ENCODE results near the gene SLC39A7.

DNA sequence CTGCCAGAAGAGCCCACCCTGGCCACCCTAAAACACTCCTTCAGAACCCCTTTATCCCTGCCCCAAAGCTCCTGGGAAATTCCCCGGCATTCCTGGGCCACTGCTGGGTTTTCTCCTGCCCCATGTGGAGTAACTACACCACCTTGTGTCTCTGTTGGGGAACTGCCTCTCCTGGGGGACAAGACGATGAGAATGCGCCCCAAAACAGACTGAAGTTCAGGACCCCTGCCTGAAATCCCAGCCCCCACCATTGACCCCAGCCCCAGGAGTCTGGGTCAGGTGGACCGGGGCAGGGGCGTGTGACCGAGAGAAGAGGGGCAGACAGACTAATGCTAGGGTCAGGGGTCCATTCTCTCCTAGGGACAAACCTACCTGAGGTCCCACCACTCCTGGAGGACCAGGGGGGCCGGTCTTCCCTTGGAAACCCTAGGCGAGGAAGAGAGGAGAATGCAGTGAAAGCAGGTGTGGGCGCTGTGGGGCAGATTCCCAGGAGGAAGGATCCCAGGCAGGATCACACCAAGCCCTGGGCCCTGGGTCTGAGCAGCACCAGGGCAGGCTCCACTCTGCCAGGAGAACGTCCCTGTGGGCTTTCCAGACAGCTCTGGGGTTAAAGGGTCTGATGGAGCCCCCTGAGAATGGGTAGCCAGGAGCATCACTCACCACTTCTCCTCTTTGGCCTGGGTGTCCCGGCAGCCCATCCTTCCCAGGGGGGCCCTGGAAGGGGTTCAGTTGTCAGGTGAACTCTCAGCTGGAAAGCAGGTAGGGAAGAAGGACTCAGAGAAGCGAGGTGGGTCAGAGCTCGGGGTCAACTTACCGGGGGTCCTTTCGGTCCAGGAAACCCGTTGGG lies 27.8 kb upstream of the SLC39A7 start:
- TF ChIP-seq ZNF121 (CRISPR knock-in tag; IDR thresholded peaks at IDR 0.05) = no peak
- TF ChIP-seq REXO4 (CRISPR knock-in tag; IDR thresholded peaks at IDR 0.05; ENCODE audit: borderline replicate concordance) = no peak
- no peak for TF ChIP-seq FOXA1 (IDR thresholded peaks at IDR 0.05)
- no peak for TF ChIP-seq FOXA1 (CRISPR knock-in tag; IDR thresholded peaks at IDR 0.05)
- no peak for TF ChIP-seq FOXK1 (CRISPR knock-in tag; IDR thresholded peaks at IDR 0.05; ENCODE audit: borderline replicate concordance, low read depth)
- TF ChIP-seq XBP1 (CRISPR knock-in tag; IDR thresholded peaks at IDR 0.05) = no peak
- TF ChIP-seq NFYC (CRISPR knock-in tag; IDR thresholded peaks at IDR 0.05) = no peak
- TF ChIP-seq, protein P1, sequence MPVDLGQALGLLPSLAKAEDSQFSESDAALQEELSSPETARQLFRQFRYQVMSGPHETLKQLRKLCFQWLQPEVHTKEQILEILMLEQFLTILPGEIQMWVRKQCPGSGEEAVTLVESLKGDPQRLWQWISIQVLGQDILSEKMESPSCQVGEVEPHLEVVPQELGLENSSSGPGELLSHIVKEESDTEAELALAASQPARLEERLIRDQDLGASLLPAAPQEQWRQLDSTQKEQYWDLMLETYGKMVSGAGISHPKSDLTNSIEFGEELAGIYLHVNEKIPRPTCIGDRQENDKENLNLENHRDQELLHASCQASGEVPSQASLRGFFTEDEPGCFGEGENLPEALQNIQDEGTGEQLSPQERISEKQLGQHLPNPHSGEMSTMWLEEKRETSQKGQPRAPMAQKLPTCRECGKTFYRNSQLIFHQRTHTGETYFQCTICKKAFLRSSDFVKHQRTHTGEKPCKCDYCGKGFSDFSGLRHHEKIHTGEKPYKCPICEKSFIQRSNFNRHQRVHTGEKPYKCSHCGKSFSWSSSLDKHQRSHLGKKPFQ (CRISPR knock-in tag; IDR thresholded peaks at IDR 0.05; ENCODE audit: insufficient replicate concordance) = peak; percentile 31
- TF ChIP-seq U2AF1 (optimal IDR thresholded peaks at IDR 0.05; ENCODE audit: low read depth, low read length) = no peak
- TF ChIP-seq CTCF (CRISPR knock-in tag; IDR thresholded peaks at IDR 0.05) = peak; percentile 91
- TF ChIP-seq ZSCAN30 (CRISPR knock-in tag; IDR thresholded peaks at IDR 0.05) = 0 out of 2 replicates have a peak, but pooled peaks have one; percentile 58
- no peak for TF ChIP-seq POGZ (CRISPR knock-in tag; IDR thresholded peaks at IDR 0.05)
